T-helper 9 cell (primary cell): ENCODE measurements around the gene NAAA.
"Not testable (repeated sequence)": the region's sequence is repeated elsewhere in the genome, so short reads cannot be mapped to it uniquely, and the experiment has no call there.

Experiments
- DNase-seq: peaks from one replicate; pipeline ENCODE4 v3.0.0-alpha.2; 2020
- total RNA-seq, 2 donors: gene quantifications; one replicate each; lab custom pipeline; 2026; lab: John Stamatoyannopoulos, UW

NAAA gene
- 34.0 to 53.0 reads per million in 2 donors for total RNA-seq

DNA sequence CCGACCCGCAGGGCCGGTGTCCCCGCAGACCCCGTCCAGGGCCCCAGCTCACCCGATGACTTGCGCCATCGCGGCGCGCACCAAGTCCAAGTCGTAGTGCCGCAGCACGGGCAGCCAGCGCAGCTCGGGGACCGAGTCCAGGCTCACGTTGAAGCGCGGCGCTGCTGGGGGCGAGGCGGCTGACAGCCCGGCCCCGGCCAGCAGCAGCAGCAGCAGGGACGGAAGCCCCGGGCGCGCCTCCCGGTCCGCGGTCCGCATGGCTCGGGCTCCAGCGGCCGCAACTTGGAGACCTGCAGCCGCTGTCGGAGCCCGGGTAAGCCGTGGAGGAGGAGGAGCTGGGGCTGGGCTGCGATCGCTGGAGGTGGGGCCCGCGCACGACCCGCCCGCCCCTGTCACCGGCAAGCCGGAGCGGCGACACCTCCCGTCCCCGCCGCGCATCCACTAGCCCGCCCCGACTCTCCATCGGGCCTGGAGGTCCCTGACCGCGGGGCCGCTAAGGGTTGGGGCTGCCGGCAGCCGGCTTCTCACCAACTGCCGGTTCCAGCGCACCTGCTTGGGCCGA lies at the start of gene NAAA:
NAAA (minus strand) TSS at position 322 of the 562 bp plus-strand sequence; CDS start at position 258, 64 bp downstream.
- peak; percentile 75 for DNase-seq

DNA sequence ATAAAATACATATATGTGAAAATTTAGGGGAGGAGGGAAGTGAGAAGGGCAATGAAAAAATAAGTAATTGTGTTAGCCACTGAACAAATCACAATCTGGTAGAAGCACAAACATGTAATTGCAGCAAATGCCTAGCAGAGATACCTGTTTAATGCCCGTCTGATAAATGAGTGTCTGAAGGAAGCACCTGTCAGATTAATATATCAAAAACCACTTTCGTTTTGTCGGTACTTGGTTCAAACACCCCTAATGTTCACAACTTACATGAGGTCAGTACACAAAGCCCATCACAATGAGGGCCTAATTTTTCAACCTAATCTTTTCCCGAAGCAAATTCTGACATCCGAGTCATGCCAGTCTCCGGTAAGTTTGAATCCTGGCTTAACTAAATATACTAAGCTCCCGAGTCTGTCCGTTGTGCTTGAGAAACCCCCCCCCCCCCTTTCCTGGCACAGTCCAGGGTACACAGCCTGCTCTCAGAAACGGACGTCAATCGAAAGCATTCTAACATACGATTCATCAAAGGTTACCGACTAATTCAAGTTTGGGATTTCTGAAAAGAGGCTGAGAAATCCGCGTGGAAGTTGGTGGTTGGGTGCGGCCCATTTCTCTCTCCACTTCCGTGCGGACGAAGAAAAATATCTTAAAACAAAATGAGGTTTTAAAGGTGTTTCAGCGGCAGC lies 49.2 kb upstream of the NAAA start:
- DNase-seq, result no peak

DNA sequence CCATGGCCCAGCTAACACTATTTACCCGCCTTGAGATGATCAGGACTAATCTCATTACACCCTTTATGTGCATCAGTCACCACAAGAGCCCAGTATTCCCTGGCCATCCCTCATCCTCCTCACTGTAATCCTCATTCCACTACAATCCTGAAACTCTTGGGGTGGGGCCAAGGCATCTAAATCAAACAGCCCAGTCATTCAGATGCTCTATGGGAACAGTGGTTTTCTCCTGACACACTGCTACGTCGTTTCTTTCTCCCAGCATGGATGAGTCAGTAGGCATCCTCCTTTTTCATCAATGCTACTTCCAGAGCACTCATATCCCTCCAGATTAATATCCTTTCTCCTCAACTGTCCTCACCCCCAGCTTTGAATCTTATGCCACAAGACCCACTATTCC lies 44.3 kb upstream of the NAAA start:
- no peak for DNase-seq

DNA sequence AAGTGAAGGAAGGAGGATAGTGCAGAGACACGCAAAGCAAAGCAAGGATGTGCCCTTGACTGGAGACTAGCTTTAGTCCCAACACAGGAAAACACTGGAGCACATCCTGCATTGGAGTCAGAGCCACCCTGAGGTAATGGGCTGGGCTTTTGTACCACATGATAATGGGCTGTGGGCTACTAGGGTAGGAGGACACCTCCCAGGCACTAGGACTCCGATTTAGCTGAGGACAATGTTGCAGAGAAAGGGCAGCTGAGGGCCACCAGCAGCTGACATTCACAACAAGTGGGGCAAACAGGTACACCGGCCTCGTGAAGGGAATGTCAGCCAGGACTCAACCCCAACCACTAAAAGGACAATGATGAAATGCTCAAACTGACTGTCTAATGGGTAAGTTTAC lies 39.8 kb upstream of the NAAA start:
- no peak for DNase-seq

DNA sequence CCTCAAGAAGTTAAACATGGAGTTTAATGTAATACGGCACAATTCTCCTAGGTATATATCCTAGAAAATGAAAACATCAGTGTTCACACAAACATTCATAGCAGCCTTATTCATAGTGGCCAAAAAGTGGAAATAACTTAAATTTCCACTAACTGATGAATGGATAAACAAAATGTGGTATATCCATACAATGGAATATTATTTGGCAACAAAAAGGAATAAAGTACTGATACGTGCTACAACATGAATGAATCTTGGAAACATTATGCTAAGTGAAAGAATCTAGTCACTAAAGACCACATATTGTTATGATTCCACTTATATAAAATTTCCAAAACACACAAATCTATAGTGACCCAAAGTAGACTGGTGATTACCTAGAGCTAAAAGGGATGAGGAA lies 35.4 kb upstream of the NAAA start:
- DNase-seq, result no peak

DNA sequence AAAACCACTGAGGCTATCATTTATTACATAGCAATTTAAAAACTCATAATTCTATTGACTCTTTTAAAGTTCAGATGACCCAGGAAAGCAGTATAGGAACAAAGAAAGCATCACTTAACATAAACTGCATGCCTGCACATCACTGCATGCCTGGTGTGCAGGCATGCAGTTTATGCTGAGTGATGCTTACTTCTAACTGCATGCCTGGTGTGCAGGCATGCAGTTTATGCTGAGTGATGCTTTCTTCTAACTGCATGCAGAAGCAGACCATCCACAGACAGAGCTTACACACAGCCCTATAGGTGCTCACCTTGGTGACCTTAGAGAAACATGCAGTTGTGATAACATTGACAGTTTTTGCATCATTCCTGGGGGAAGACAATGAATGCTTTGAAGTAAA lies 33.0 kb upstream of the NAAA start:
- no peak for DNase-seq

DNA sequence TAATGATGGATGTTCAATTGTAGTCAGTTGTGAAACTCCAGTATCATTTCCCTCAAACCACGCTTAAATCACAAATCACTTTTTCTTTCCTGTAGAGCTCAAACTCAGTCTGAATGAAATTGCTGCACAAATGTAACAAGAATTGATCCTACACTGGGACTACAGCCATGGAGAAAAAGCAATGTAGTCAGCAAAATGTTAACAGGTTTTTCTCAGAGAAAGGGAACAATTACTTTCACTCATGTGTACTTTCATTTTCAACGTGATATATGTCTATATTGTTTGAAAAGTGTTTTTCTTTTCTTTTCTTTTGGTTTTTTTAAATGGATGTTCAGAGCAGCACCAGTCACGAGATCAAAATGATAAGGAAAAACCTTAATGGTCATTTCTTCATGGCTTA lies 27.3 kb upstream of the NAAA start:
- no peak for DNase-seq

DNA sequence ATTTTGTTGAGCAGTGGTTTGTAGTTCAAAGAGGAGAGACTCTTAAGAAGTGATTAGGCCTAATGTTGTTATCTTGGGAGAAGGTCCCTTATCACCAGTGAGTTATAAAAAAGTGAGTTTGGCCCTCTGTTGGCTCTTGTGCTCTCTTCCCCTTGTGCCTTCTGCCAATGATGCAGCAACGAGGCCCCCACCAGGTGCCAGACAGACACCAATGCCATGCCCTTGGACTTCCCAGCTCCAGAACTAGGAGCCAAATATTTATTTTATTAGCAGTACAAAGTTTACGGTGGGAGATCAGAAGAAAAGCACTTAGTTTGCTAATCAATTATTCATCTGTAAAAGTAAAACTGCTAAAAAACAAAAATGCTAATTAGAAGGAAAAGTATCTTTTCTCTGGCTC lies 22.7 kb upstream of the NAAA start:
- no peak for DNase-seq

DNA sequence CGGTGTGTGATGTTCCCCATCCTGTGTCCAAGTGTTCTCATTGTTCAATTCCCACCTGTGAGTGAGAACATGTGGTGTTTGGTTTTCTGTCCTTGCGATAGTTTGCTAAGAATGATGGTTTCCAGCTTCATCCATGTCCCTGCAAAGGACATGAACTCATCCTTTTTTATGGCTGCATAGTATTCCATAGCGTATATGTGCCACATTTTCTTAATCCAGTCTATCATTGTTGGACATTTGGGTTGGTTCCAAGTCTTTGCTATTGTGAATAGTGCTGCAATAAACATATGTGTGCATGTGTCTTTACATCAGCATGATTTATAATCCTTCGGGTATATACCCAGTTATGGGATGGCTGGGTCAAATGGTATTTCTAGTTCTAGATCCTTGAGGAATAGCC lies 21.3 kb upstream of the NAAA start:
- not testable (repeated sequence) for DNase-seq

DNA sequence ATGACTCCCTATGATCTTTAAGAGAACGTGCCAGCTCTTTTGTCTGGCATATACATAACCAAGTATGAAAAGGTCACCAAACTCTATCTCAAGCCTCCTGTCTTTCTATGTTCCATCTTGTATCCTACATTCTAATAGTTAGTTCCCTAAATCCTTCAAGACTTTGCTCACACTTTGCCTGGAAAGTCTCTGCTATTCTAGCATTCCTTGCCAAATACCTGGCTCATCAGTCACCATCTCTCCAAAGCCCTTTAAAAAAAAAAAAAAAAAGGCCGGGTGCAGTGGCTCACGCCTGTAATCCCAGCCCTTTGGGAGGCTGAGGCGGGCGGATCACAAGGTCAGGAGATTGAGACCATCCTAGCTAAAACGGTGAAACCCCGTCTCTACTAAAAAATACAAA lies 17.7 kb upstream of the NAAA start:
- DNase-seq, result not testable (repeated sequence)

DNA sequence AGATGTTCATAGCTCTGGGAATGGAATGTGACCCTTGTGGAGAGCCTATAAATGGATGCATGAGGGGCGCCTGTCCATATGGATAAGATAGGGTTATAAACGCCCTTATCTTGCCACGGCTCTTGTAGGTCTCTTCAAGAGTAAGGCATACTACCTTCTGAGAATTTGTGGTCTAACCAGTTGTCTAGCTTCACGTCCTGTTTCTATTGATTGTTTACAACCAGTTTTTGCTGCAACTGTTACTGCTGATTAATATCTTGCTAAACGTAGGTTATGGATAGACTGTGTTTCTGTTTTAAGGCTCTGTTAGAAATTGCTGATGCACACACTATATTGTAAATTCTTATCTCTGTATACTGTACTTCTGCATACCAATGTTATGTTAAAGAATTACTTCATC lies 14.0 kb upstream of the NAAA start:
- DNase-seq, result not testable (repeated sequence)

DNA sequence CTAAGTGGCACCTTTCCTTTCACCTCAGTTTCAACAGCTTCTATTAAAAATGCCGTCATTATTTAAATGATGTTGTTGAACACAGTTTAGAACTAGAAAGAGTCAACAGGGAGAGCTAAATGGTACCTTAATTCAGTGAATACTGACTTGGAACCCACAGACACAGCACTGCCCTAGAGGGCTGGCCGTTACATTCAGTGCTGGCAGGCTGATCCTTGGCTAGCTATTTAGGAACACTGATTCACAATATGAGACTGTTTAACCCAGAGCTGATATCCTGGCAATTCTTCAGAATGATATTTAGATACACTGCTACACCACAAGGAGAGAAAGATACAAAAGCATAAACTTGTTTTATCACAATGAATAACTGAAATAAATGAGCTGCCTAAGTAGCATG lies 12.7 kb upstream of the NAAA start:
- DNase-seq, result no peak

DNA sequence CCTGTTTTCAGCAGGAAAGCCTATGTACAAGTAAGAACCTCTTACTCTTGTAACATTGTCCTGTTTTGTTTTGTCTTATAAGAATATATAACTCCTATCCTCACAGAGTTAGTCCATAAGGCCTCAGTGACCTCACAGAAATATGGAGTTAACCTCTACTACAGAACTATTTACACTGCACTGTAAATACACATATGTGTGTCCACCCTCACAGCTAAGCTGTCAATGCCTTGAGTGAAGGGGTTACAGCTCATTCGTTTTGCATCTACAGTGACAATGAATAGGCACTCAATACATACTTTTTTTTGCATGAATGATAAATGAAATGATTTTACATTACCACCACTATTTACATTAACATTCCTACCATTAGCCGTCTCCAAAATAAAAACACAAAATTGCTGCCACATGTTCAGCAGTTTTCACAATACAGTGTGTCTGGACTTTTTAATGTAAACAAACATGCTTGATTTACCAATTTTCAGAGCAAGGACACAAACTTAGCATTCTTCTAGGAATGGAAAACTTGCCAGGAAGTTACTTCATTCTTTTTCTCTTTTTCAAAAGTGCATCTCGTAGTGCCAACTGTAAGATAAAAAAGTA lies 9.5 kb upstream of the NAAA start:
- no peak for DNase-seq

DNA sequence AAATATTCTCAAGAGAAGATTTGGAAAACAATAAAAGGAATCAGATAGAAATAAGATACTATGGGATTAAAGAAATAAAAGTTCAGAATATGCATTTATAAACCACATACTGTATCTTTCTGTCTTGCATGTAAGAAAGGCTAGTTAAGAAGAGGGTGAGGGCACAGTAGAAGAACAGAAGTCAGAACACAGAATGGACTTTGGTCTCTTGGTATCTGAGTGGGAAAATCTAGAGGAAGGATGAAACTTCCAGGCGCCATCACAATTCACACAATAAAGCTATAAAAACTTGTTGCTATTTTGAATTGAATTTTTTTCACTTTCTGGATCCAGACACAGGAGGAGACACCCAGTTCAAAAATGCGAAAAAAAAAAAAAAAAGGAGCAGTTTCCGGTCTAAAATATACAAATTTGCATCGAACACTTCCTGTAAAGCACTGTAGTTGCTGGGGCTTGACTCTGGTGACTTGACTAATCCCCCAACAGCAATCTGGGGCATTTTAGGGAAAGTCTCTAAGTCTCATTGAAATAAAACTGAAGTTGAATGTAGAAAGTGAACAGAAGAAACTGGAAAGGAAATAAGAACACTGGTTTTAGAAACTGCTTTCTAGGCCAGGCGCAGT lies 8.1 kb upstream of the NAAA start:
- DNase-seq, result no peak

DNA sequence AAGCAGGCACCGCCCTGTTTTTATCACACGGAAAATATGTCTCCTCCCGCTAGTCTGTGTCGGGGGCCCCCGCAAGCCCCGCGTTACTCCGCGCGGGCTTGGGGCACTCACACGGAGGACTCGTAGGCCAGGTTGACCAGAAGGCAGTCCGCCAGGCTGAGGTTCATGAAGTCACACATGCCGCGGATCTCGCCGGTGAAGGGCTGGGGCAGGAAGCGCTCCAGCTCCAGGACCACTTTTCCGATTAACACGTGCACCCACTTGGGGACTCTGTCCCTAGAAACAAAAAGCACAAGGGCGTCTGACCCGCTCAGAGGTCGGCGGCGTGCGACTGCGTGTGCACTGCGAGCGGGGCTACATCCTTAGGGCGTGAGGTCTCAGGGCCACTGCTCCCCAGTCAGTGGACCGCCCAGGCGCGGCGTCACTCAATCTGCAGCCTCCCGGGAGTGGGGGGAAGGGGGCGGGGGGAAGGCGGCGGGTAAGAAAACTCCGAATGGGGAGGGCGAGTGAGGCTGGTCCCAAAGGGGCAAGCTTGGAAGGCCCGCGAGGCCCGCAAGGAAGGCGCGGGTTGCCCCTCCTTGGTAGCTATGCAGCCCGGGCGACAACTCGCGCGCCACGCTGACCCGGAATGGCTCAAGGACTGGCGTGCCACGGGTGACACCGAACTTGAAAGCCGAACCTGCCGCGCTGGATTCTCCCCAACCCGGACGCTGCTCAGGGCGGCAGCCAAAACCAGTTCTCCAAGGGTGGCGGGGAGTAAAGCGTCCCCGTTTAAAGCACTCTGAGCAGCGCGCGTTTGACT lies 722 bp downstream of the NAAA start:
- DNase-seq, result peak; percentile 71

DNA sequence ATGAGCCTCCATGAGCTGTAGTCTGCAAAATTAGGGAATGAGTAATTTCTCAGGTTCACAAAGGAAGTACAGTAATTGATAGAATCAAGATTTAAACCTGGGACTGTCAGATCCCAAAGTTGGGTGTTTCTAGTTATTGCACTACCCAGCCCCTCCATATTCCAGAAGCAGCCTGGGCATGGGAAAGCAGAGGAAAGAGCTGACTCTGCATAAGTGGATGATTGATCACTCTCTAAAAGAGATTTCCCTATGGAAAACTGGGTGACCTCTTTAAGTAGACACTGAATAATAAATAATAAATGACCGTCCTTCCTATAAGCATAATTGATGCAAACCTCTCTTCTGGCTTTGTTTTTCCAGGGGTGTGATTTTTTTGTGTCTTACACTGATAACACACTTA lies 5.2 kb downstream of the NAAA start:
- no peak for DNase-seq

DNA sequence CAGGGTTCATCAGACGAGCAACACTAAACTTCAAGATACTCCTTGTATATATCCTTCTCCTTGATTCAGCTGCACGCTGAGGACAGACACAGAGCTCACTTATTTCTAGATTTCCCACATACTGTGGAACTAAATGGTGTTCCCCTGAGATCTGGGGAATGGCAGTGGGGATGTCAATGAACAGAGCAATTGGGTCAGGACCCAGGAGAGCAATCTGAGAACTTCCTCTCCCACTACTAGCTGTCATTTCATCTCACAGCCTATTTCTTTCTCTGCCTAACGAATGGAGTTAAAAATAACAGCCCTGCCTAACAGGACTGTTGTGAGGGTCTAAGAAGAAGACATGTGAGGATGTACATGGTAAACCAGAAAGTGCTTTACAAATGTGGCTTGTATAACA lies 10.7 kb downstream of the NAAA start:
- DNase-seq, result no peak

DNA sequence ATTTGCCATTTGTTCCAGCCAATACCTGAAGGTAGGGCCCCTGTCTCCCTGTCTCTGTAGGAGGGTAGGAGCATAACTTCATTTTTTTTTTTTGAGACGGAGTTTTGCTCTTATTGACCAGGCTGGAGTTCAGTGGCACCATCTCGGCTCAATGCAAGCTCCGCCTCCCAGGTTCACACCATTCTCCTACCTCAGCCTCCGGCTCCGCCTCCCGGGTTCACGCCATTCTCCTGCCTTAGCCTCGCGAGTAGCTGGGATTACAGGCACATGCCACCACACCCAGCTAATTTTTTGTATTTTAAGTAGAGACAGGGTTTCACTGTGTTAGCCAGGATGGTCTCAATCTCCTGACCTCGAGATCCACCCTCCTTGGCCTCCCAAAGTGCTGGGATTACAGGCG lies 15.9 kb downstream of the NAAA start:
- DNase-seq, result not testable (repeated sequence)

DNA sequence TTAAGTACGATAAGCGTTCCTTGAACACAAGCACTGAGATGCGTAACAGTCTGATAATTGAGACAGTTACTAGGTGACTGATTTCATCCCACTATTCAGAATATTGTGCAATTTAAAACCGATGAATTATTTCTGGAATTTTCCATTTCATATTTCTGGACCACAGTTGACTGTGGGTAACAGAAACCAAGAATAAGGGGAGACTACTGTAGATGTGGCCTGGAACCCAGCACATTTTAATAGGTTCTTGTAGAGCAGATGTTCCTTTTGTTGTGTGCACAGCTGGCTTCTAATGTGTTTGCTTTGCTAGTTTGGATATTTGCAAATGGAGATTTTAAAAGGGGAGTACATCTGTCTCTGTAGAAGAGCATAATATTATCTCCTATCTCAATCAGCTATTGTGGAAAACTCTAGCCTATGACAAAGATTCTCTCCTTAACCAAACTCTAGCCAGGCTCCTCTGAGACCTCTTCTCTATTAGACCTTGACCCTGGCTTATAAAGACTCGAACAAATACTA lies 16.4 kb downstream of the NAAA start:
- DNase-seq, result no peak

DNA sequence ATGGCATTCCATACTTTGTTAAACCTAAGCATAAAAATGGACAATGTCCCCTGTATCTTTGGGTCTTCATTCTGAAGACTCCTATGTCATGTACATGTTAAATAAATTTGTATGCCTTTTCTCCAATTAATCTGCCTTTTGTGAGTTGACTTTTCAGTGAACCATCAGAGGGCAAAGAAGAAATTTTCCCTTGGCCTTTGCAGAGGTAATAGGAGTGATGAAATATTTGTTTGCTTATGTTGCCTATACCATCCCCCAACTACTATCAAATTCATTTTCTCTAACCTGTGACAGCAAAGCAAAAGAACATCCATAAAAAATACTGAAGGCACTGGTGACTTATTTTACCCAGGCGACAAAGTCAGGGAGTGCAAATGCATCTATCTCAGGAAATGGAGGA lies 18.2 kb downstream of the NAAA start:
- no peak for DNase-seq

DNA sequence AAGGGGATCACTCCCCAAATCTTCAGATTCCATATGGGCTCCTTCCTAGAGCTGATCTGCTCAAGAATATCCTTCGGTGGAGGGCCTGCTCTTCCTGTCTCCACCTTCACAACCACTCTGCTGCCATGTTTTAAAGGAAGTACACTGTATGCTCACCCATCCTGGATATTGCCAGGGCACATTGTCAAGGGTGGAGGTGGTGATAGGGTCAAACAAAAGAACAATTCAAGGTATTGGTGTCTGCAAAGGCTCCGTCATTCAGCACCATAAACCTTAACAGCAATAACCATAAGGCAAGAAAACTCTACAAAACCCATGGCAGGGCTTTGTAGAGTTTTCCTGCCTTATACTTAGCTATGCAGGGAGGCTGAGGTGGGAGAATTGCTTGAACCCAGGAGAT lies 18.9 kb downstream of the NAAA start:
- no peak for DNase-seq

DNA sequence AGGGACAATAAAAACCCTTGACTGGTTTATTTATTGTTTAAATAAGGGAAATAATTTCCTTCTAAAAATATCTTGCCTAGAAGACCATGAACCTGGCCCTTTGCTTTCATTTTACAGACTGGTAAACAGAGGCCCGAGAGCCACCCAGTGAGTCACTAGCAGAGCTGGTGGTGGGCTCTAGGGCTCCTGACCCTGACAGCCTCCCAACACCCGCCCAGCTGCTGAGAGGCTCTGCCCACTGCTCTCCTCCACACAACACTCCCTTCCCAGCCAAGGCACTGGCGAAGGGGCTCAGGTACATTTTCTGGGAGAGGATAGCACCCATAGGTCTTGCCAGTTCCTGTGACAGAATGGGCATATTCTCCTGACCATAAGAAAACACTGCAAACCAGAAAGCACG lies 20.5 kb downstream of the NAAA start:
- no peak for DNase-seq

DNA sequence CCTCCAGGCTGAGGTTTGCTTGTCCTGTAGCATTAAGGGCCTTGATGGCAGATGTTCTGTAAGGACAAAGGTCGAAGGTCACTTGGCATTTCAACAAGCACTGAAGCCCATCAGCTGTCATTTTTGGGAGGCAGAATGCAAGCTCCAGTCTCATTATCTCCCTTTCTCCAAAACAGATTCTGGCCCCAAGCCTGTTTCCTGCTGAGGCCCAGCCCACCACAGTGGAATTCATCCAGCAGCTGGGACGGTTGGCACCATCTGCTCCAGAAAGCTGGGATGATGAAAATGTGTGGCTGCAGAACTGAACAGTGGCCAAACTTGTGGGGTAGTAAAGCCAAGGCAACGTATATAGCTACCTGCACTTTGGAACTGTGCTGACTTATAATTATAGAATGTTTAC lies 20.9 kb downstream of the NAAA start:
- no peak for DNase-seq
